Ectodermal cell (in vitro differentiated cells): Measurements from ENCODE around the gene IL32.

Experiments
- H3K27ac ChIP-seq: 2 replicates; pipeline ENCODE4 v1.7.0; 2013; ENCODE audit warnings: mild to moderate bottlenecking, low read depth, low read length; ENCODE audit not compliant: insufficient read depth, poor library complexity, severe bottlenecking
- H3K27me3 ChIP-seq: 2 replicates; pipeline ENCODE4 v1.7.0; 2013; ENCODE audit warnings: mild to moderate bottlenecking, low read length; ENCODE audit not compliant: insufficient read depth, control insufficient read depth, poor library complexity, severe bottlenecking
- H3K36me3 ChIP-seq: one replicate; pipeline ENCODE4 v1.7.0; 2013; ENCODE audit warnings: low read length; ENCODE audit not compliant: control insufficient read depth, insufficient read depth
- H3K4me1 ChIP-seq: one replicate; pipeline ENCODE4 v1.7.0; 2013; ENCODE audit warnings: low read length; ENCODE audit not compliant: control insufficient read depth, insufficient read depth
- H3K4me3 ChIP-seq: 2 replicates; pipeline ENCODE4 v1.7.0; 2013; ENCODE audit warnings: low read depth, low read length, control low read depth; ENCODE audit not compliant: insufficient read depth
- H3K9me3 ChIP-seq: 2 replicates; pipeline ENCODE4 v1.7.0; 2013; ENCODE audit warnings: mild to moderate bottlenecking, low read length, moderate library complexity; ENCODE audit not compliant: control insufficient read depth
- WGBS, 2 experiments: methylation state at CpG; one replicate each; pipeline ENCODE4 v1.1.7; 2013; ENCODE audit warnings: missing lambda C conversion rate in 2 of 2; 5-methylcytosine and 5-hydroxymethylcytosine counted together

Gene IL32

DNA sequence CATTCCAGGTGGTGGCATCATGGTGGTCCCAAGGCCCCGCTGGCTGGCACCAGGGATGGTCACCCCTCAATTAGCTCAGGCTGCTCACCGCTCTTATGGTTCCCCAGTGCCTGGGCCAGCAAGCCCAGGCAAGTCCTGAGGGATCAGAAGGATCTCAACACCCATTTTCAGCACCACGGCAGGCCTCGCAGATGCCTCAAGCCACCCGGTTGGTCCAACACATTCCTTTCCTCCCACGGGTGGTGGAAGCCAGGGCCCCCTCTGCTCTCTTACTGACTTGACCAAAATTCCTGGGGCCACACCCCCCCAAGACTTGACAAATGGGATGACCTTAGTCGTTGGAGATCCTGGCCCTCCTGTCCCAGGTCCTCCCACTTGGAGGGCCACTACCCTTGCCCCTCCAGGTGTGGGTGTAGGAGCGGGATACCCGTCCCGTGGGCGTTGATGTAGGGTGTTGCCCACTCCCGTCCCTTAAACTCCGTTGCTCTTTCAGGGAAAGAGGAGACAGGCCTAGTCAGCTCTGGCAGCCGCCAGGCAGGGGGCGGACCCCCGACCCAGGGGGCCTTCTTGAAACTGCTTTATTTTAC lies 52.9 kb downstream of the IL32 start:
- H3K9me3 ChIP-seq: no peaks in the 10 kb centered on the region
- H3K4me1 ChIP-seq: peaks cover 8% of the 10 kb centered on the region
- peaks cover 10% of the 10 kb centered on the region for H3K36me3 ChIP-seq
- 91 to 92% methylated on average over 16 of the region's 16 CpGs for WGBS, 2 experiments
- no peak overlapping the region for H3K4me3 ChIP-seq
- no peaks in the 10 kb centered on the region for H3K27me3 ChIP-seq
- no peak overlapping the region for H3K27ac ChIP-seq

DNA sequence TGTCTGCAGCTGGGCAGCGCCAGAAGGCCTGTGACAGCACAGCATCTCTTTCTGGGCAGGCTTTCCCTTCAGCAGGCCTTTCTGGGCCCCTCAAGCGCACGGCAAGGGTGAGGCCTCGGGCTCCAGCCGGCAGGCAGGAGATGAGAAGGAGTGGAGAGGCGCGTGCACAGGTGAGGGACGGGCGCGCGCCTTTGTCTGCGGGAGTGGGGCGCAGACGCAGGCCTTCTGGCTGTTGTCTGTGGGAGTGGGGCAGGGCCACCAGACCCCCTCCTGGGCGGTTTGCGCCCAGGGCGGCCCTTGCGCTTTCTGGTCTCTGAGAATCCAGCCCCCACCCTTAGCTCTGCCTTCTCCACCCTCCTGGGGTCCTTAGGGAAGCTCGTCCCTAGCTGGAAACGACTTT lies 53.4 kb downstream of the IL32 start:
- WGBS, 2 experiments: 94 to 97% methylated on average over 20 of the region's 20 CpGs

More for the DNA sequence above, 53.4 kb downstream of the IL32 start:
- Histone ChIP-seq H3K4me3 (no peak overlapping the region), H3K27me3 (no peaks in the 10 kb centered on the region), H3K36me3 (peaks cover 10% of the 10 kb centered on the region), H3K9me3 (no peaks in the 10 kb centered on the region), H3K4me1 (peaks cover 3% of the 10 kb centered on the region), H3K27ac (no peak overlapping the region)
